ENCODE measurements around the gene KIF19. TPM values are rescaled to one million over a fixed set of nuclear protein-coding genes. Genes with fewer than 3 reads are reported as not detected.
"Not testable (repeated sequence)": the region's sequence is repeated elsewhere in the genome, so short reads cannot be mapped to it uniquely, and the experiment has no call there.

The KIF19 gene
- total and polyA plus RNA-seq, 2 donors (not counting 1 experiment from before 2014, with no cell fraction given) = not detected

GRCh38 chr17:74404789-74405188 is 78.8 kb downstream of the KIF19 start:
- Histone ChIP-seq H3K4me2 (replicated peaks; ENCODE audit: low read depth, low read length, poor library complexity, severe bottlenecking) (no peak overlapping the region), H3K4me3 (ENCODE audit: control extremely low read depth in 1 of 5, extremely low read depth in 1 of 5, insufficient read depth in 1 of 5, low read depth in 2 of 5, low read length in 4 of 5) (no peak overlapping the region), H3K79me2 (ENCODE audit: control insufficient read depth, insufficient read depth, low read length) (no peaks in the 10 kb centered on the region), H3K27me3 (replicated peaks in 1 of 4; ENCODE audit: control extremely low read depth in 1 of 4, control insufficient read depth in 3 of 4, insufficient read depth in 4 of 4, low read length in 3 of 4) (no peaks in the 10 kb centered on the region), H4K20me1 (ENCODE audit: control insufficient read depth, insufficient read depth, low read length, poor library complexity, severe bottlenecking) (no peaks in the 10 kb centered on the region), H3K36me3 (replicated peaks in 1 of 2; ENCODE audit: control extremely low read depth in 1 of 2, control insufficient read depth in 1 of 2, extremely low read depth in 1 of 2, insufficient read depth in 2 of 2, low read length in 1 of 2) (no peaks in the 10 kb centered on the region), H3K9ac (ENCODE audit: low read length) (no peak overlapping the region), H2AFZ (ENCODE audit: insufficient read depth, low read depth, low read length, poor library complexity, severe bottlenecking) (no peak overlapping the region), H3K4me1 (ENCODE audit: control insufficient read depth in 2 of 2, insufficient read depth in 2 of 2, low read length in 2 of 2) (no peaks in the 10 kb centered on the region), H3K27ac (ENCODE audit: low read length in 2 of 2) (no peak overlapping the region), H3K9me3 (ENCODE audit: control extremely low read depth in 1 of 3, control insufficient read depth in 2 of 3, insufficient read depth in 1 of 3, low read length in 2 of 3) (no peaks in the 10 kb centered on the region)
- intact Hi-C loops (cut with micrococcal nuclease) = no loop called here
- 80% methylated on average over 1 of the region's 6 CpGs for WGBS (ENCODE audit: insufficient coverage)
- no peak for TF ChIP-seq EZH2 (IDR thresholded peaks at IDR 0.05; ENCODE audit: borderline replicate concordance, insufficient read depth, low read depth, low read length, poor library complexity, severe bottlenecking)
- TF ChIP-seq CTCF (IDR thresholded peaks at IDR 0.05) = no peak
- peaks cover 7% of the 10 kb centered on the region for H3K27me3 Mint-ChIP-seq
- ChIA-PET POLR2A (no interaction called here), CTCF (no interaction called here)
- ATAC-seq (ENCODE audit: low read depth) (no peak), DNase-seq (no peak)
- no peaks in the 10 kb centered on the region for H3K4me1 Mint-ChIP-seq
- H3K9me3 Mint-ChIP-seq (ENCODE audit: insufficient read depth) = no peaks in the 10 kb centered on the region
- no peak overlapping the region for H3K27ac Mint-ChIP-seq
- H3K4me3 Mint-ChIP-seq = no peak overlapping the region

- H2AFZ ChIP-seq (ENCODE audit: insufficient read depth, low read depth, low read length, poor library complexity, severe bottlenecking); H3K27ac Mint-ChIP-seq; H3K27me3 ChIP-seq (replicated peaks in 1 of 4; ENCODE audit: control extremely low read depth in 1 of 4, control insufficient read depth in 3 of 4, insufficient read depth in 4 of 4, low read length in 3 of 4); POLR2A ChIA-PET; H3K27me3 Mint-ChIP-seq; H3K4me3 ChIP-seq (ENCODE audit: control extremely low read depth in 1 of 5, extremely low read depth in 1 of 5, insufficient read depth in 1 of 5, low read depth in 2 of 5, low read length in 4 of 5); H3K9me3 Mint-ChIP-seq (ENCODE audit: insufficient read depth); H3K4me1 ChIP-seq (ENCODE audit: control insufficient read depth in 2 of 2, insufficient read depth in 2 of 2, low read length in 2 of 2); H4K20me1 ChIP-seq (ENCODE audit: control insufficient read depth, insufficient read depth, low read length, poor library complexity, severe bottlenecking); ATAC-seq (ENCODE audit: low read depth); H3K4me2 ChIP-seq (replicated peaks; ENCODE audit: low read depth, low read length, poor library complexity, severe bottlenecking); H3K4me1 Mint-ChIP-seq; H3K27ac ChIP-seq (ENCODE audit: low read length in 2 of 2); H3K9ac ChIP-seq (ENCODE audit: low read length); DNase-seq; H3K79me2 ChIP-seq (ENCODE audit: control insufficient read depth, insufficient read depth, low read length); H3K9me3 ChIP-seq (ENCODE audit: control extremely low read depth in 1 of 3, control insufficient read depth in 2 of 3, insufficient read depth in 1 of 3, low read length in 2 of 3); H3K4me3 Mint-ChIP-seq; intact Hi-C loops (cut with micrococcal nuclease); H3K36me3 ChIP-seq (replicated peaks in 1 of 2; ENCODE audit: control extremely low read depth in 1 of 2, control insufficient read depth in 1 of 2, extremely low read depth in 1 of 2, insufficient read depth in 2 of 2, low read length in 1 of 2): not testable (repeated sequence)
- CTCF ChIA-PET = interaction anchor here (1.1 kb wide), 1 partner anchor 37 kb away, joined by 3 read pairs; no protein-coding TSS in a partner anchor
- 96% methylated on average over 3 of the region's 5 CpGs for WGBS (ENCODE audit: insufficient coverage)
These were observed 79.3 kb downstream of the KIF19 start for GRCh38 chr17:74405311-74405710.

Other genes with a start within 250 kb of the KIF19 start
- 1,416 and 1,550 TPM in 2 replicates for gene RPL38, start 122.5 kb upstream of the KIF19 start, total RNA-seq
- gene RPL38, start 122.5 kb upstream of the KIF19 start, polyA plus RNA-seq = 553 and 722 TPM in 2 replicates
- gene TTYH2, start 112.7 kb upstream of the KIF19 start, total RNA-seq = 3.1 and 3.8 TPM in 2 replicates
- 3.0 and 6.0 TPM in 2 replicates for gene TTYH2, start 112.7 kb upstream of the KIF19 start, polyA plus RNA-seq
- gene DNAI2, start 52.0 kb upstream of the KIF19 start, total RNA-seq = not detected in 2 replicates
- not detected in 2 replicates for gene DNAI2, start 52.0 kb upstream of the KIF19 start, polyA plus RNA-seq
- gene BTBD17, start 35.6 kb downstream of the KIF19 start, total RNA-seq = not detected in 2 replicates
- not detected in 2 replicates for gene BTBD17, start 35.6 kb downstream of the KIF19 start, polyA plus RNA-seq
- not detected in 2 replicates for gene GPR142, start 41.3 kb downstream of the KIF19 start, total RNA-seq
- not detected in 2 replicates for gene GPR142, start 41.3 kb downstream of the KIF19 start, polyA plus RNA-seq
- 0.53 and 1.1 TPM in 2 replicates for gene GPRC5C, start 105.9 kb downstream of the KIF19 start, total RNA-seq
- gene GPRC5C, start 105.9 kb downstream of the KIF19 start, polyA plus RNA-seq = 0.66 and 4.3 TPM in 2 replicates
- 2.0 and 2.4 TPM in 2 replicates for gene CD300A, start 140.4 kb downstream of the KIF19 start, total RNA-seq
- gene CD300A, start 140.4 kb downstream of the KIF19 start, polyA plus RNA-seq = 2.9 and 5.7 TPM in 2 replicates
- gene CD300LB, start 205.2 kb downstream of the KIF19 start, total RNA-seq = 0.12 TPM in 1 of 2 replicates, not detected in the other
- gene CD300LB, start 205.2 kb downstream of the KIF19 start, polyA plus RNA-seq = 0.33 and 0.39 TPM in 2 replicates
- gene CD300C, start 219.9 kb downstream of the KIF19 start, total RNA-seq = 0.19 and 0.74 TPM in 2 replicates
- gene CD300C, start 219.9 kb downstream of the KIF19 start, polyA plus RNA-seq = 0.22 and 0.72 TPM in 2 replicates
- gene CD300H, start 241.3 kb downstream of the KIF19 start, total RNA-seq = not detected in 2 replicates
- 0.58 and 0.98 TPM in 2 replicates for gene CD300H, start 241.3 kb downstream of the KIF19 start, polyA plus RNA-seq

Measured in B cell (primary cell).